GM23338 (cell line): ENCODE data around the gene RHEX. TPM values are rescaled to one million over a fixed set of nuclear protein-coding genes. Genes with fewer than 3 reads are reported as not detected.

Experiments
- ATAC-seq: fragments of 200-7000 bp; cut with Tn5 transposase; 3 replicates; pipeline ENCODE4 v1.9.1; 2020
- DNase-seq: peaks from one replicate; pipeline ENCODE4 v3.0.0-alpha.2; 2015; ENCODE audit warnings: low spot score
- H2AFZ ChIP-seq: fragments of 200-600 bp; sonication (generic); 2 replicates; pipeline ENCODE4 v1.8.0; 2016; ENCODE audit warnings: antibody characterized with exemption, mild to moderate bottlenecking, moderate library complexity
- H3F3A ChIP-seq: fragments of 200-600 bp; sonication (generic); replicated peaks from 2 replicates; pipeline ENCODE4 v1.8.0; 2017; ENCODE audit warnings: antibody characterized with exemption, mixed run types, low read depth
- H3K27ac ChIP-seq: fragments of 200-600 bp; sonication (generic); 2 replicates; pipeline ENCODE4 v1.6.1; 2016; ENCODE audit warnings: low read depth
- H3K27me3 ChIP-seq: fragments of 200-600 bp; sonication (generic); 2 replicates; pipeline ENCODE4 v1.8.0; 2016; ENCODE audit warnings: mild to moderate bottlenecking, mixed run types, moderate library complexity; ENCODE audit not compliant: insufficient read depth
- H3K36me3 ChIP-seq: fragments of 200-600 bp; sonication (generic); 2 replicates; pipeline ENCODE4 v1.8.0; 2016; ENCODE audit warnings: mild to moderate bottlenecking; ENCODE audit not compliant: insufficient read depth
- H3K4me1 ChIP-seq: fragments of 200-600 bp; sonication (generic); 2 replicates; pipeline ENCODE4 v1.8.0; 2016; ENCODE audit warnings: mild to moderate bottlenecking, moderate library complexity; ENCODE audit not compliant: insufficient read depth
- H3K4me2 ChIP-seq: fragments of 200-600 bp; sonication (generic); 2 replicates; pipeline ENCODE4 v1.7.1; 2017; ENCODE audit warnings: mixed run types
- H3K4me3 ChIP-seq: fragments of 200-600 bp; sonication (generic); 2 replicates; pipeline ENCODE4 v1.6.1; 2016; ENCODE audit warnings: mixed run types
- H3K79me2 ChIP-seq: fragments of 200-600 bp; sonication (generic); replicated peaks from 2 replicates; pipeline ENCODE4 v1.8.0; 2017; ENCODE audit warnings: mild to moderate bottlenecking; ENCODE audit not compliant: insufficient read depth
- H3K9me2 ChIP-seq: fragments of 200-600 bp; sonication (generic); 2 replicates; pipeline ENCODE4 v1.8.0; 2017; ENCODE audit not compliant: insufficient read depth
- H4K20me1 ChIP-seq: fragments of 200-600 bp; sonication (generic); replicated peaks from 2 replicates; pipeline ENCODE4 v1.8.0; 2017; ENCODE audit warnings: mild to moderate bottlenecking; ENCODE audit not compliant: insufficient read depth
- H3K27ac Mint-ChIP-seq: 2 replicates; pipeline ENCODE4 v1.8.0; 2020; ENCODE audit warnings: inconsistent platforms, mild to moderate bottlenecking, moderate library complexity, mixed read lengths
- H3K27me3 Mint-ChIP-seq: 3 replicates; pipeline ENCODE4 v1.8.0; 2022; ENCODE audit warnings: low read depth, mild to moderate bottlenecking, moderate library complexity, mixed read lengths, inconsistent platforms; ENCODE audit not compliant: insufficient read depth, poor library complexity
- H3K36me3 Mint-ChIP-seq: 3 replicates; pipeline ENCODE4 v1.8.0; 2021; ENCODE audit warnings: low read depth, mild to moderate bottlenecking, inconsistent platforms, moderate library complexity, mixed read lengths
- H3K4me1 Mint-ChIP-seq: 3 replicates; pipeline ENCODE4 v1.8.0; 2020; ENCODE audit warnings: mild to moderate bottlenecking, inconsistent platforms, mixed read lengths
- H3K4me3 Mint-ChIP-seq: 3 replicates; pipeline ENCODE4 v1.8.0; 2021; ENCODE audit warnings: moderate library complexity, mild to moderate bottlenecking, inconsistent platforms, mixed read lengths
- H3K9me3 Mint-ChIP-seq: 3 replicates; pipeline ENCODE4 v1.8.0; 2020; ENCODE audit warnings: moderate library complexity, mild to moderate bottlenecking, inconsistent platforms, mixed read lengths
- CREB1 ChIP-seq: fragments of 250-450 bp; sonication (Bioruptor Pico); IDR thresholded peaks from 2 replicates; pipeline ENCODE4 v1.5.0; 2020; ENCODE audit warnings: low read depth, mild to moderate bottlenecking, moderate library complexity
- EZH2phosphoT487 ChIP-seq: fragments of 200-600 bp; sonication (generic); IDR thresholded peaks from one replicate; pipeline ENCODE4 v1.8.1; 2018; ENCODE audit warnings: antibody characterized with exemption; ENCODE audit not compliant: unreplicated experiment
- JUNB ChIP-seq: IDR thresholded peaks from one replicate; pipeline ENCODE4 v1.6.1; 2016; ENCODE audit warnings: antibody characterized with exemption; ENCODE audit not compliant: unreplicated experiment
- NANOG ChIP-seq: IDR thresholded peaks from 2 replicates; pipeline ENCODE4 v1.6.1; 2016; ENCODE audit warnings: antibody characterized with exemption, borderline replicate concordance
- POLR2AphosphoS5 ChIP-seq: IDR thresholded peaks from 2 replicates; pipeline ENCODE4 v1.6.1; 2016; ENCODE audit warnings: antibody characterized with exemption, low read depth
- STAT1 ChIP-seq: IDR thresholded peaks from one replicate; pipeline ENCODE4 v1.6.1; 2016; ENCODE audit warnings: antibody characterized with exemption; ENCODE audit not compliant: unreplicated experiment
- ZNF114 ChIP-seq: fragments of 250-450 bp; sonication (Bioruptor Pico); IDR thresholded peaks from 2 replicates; pipeline ENCODE4 v1.5.0; 2020; ENCODE audit warnings: mild to moderate bottlenecking, moderate library complexity
- ZNF331 ChIP-seq: fragments of 250-450 bp; sonication (Bioruptor Pico); IDR thresholded peaks from 2 replicates; pipeline ENCODE4 v1.5.0; 2020; ENCODE audit warnings: low read depth, mild to moderate bottlenecking, moderate library complexity
- polyA plus RNA-seq: library from polyadenylated mRNA; unstranded; fragments of >200 nt; fragmentation: Nextera tagmentation; extraction: Ambion mirVana; gene quantifications from 2 replicates; pipeline ENCODE4 v1.2.1, GENCODE V29; 2016
- total RNA-seq: library from RNA; depleted of rRNA; stranded (reverse); fragments of >200 nt; shearing (Covaris generic); gene quantifications from 2 replicates; pipeline ENCODE4 v1.2.3, GENCODE V29; 2014
- TF ChIP-seq, protein P1 (sequence below): IDR thresholded peaks from one replicate; pipeline ENCODE4 v1.6.1; 2018; ENCODE audit warnings: antibody characterized with exemption; ENCODE audit not compliant: unreplicated experiment
- TF ChIP-seq, protein P2 (sequence below), 2 experiments: fragments of 200-600 bp in 1 of 2; sonication (generic) in 1 of 2; conservative IDR thresholded peaks; 2 replicates each; pipeline versions ENCODE4 v1.5.1 to v1.6.1; 2016 to 2017; ENCODE audit warnings: antibody characterized with exemption in 2 of 2, low read depth in 2 of 2, mild to moderate bottlenecking in 2 of 2, moderate library complexity in 1 of 2
- TF ChIP-seq, protein P3 (sequence below): IDR thresholded peaks from 2 replicates; pipeline ENCODE4 v1.6.1; 2016; ENCODE audit warnings: antibody characterized with exemption

The RHEX gene
- total and polyA plus RNA-seq, 2 experiments from 2014 or later, result not detected

DNA sequence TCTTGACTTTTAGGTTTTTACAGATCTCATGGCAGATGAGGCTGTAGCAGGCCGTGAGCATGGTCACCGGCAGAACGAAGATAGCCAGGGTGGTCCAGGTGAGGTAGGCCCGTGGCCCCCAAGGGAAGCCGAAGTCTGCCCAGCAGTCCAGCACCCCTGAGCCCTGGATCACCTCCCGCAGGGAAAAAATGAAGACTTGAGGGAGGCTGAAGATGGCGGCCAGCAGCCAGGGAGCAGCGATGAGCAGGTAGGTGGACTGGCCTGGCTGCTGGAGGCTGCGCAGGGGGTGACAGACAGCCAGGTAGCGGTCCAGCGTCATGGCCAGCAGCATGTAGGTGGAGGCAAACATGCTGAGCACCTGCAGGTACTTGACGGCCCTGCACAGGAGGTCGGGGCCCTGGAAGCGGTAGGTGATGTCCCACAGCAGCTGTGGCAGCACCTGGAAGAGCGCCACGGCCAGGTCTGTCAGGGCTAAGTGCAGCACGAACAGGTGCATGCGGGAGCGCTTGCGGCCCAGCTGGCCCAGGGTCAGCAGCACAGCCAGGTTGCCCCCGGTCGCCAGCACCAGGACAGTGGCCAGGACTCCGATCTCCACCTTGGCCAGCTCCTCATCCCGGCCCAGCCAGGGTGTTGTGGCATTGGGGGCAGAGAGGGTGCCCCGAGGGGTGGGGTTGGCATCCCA lies 63.4 kb downstream of the RHEX start:
- no peaks in the 10 kb centered on the region for H4K20me1 ChIP-seq
- peak overlapping the region; percentile 73 for H3K4me3 ChIP-seq
- no peak overlapping the region for H3K27ac ChIP-seq
- H2AFZ ChIP-seq, result peak overlapping the region; percentile 99
- Mint-ChIP-seq H3K4me1 (peaks cover 10% of the 10 kb centered on the region; the same call in 2 of the 3 replicates), H3K27ac (no peak overlapping the region), H3K4me3 (peak overlapping the region; percentile 77), H3K27me3 (peaks cover 26% of the 10 kb centered on the region), H3K36me3 (no peaks in the 10 kb centered on the region; the same call in 2 of the 3 replicates), H3K9me3 (peaks cover 8% of the 10 kb centered on the region; the same call in 2 of the 3 replicates)
- H3K27me3 ChIP-seq, result peaks cover 29% of the 10 kb centered on the region
- DNase-seq (peak; percentile 26), ATAC-seq (peak; percentile 9)
- no peak for TF ChIP-seq ZNF114 (CRISPR knock-in tag)
- H3F3A ChIP-seq, result peaks cover 4% of the 10 kb centered on the region; the same call in 1 of the 2 replicates
- no peaks in the 10 kb centered on the region for H3K9me2 ChIP-seq
- no peaks in the 10 kb centered on the region for H3K36me3 ChIP-seq
- peaks cover 3% of the 10 kb centered on the region; the same call in 1 of the 2 replicates for H3K4me1 ChIP-seq
- no peaks in the 10 kb centered on the region for H3K79me2 ChIP-seq
- H3K4me2 ChIP-seq, result peak overlapping the region; percentile 87

DNA sequence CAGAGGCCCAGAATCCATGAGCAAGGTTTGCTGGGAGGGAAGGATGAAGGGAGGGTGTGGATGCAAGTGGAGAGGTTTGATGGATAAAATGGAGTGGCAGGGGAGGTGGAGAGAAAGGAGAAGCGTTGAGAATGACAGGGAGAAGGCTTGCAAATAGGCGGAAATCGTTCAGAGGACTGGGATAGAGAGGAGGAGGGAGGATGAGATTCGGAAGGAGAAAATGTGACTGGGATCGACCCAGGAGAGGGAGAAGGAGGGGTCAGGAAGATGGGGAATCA lies 63.8 kb downstream of the RHEX start:
- H3K27me3 ChIP-seq, result peaks cover 29% of the 10 kb centered on the region
- no peaks in the 10 kb centered on the region; the same call in 2 of the 3 replicates for H3K36me3 Mint-ChIP-seq
- TF ChIP-seq CREB1 (CRISPR knock-in tag) (no peak), ZNF114 (CRISPR knock-in tag) (no peak), NANOG (no peak), EZH2phosphoT487 (no peak), ZNF331 (CRISPR knock-in tag) (no peak), JUNB (no peak), STAT1 (no peak), POLR2AphosphoS5 (no peak)
- TF ChIP-seq, protein P1, sequence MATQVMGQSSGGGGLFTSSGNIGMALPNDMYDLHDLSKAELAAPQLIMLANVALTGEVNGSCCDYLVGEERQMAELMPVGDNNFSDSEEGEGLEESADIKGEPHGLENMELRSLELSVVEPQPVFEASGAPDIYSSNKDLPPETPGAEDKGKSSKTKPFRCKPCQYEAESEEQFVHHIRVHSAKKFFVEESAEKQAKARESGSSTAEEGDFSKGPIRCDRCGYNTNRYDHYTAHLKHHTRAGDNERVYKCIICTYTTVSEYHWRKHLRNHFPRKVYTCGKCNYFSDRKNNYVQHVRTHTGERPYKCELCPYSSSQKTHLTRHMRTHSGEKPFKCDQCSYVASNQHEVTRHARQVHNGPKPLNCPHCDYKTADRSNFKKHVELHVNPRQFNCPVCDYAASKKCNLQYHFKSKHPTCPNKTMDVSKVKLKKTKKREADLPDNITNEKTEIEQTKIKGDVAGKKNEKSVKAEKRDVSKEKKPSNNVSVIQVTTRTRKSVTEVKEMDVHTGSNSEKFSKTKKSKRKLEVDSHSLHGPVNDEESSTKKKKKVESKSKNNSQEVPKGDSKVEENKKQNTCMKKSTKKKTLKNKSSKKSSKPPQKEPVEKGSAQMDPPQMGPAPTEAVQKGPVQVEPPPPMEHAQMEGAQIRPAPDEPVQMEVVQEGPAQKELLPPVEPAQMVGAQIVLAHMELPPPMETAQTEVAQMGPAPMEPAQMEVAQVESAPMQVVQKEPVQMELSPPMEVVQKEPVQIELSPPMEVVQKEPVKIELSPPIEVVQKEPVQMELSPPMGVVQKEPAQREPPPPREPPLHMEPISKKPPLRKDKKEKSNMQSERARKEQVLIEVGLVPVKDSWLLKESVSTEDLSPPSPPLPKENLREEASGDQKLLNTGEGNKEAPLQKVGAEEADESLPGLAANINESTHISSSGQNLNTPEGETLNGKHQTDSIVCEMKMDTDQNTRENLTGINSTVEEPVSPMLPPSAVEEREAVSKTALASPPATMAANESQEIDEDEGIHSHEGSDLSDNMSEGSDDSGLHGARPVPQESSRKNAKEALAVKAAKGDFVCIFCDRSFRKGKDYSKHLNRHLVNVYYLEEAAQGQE, result no peak
- TF ChIP-seq, protein P2, sequence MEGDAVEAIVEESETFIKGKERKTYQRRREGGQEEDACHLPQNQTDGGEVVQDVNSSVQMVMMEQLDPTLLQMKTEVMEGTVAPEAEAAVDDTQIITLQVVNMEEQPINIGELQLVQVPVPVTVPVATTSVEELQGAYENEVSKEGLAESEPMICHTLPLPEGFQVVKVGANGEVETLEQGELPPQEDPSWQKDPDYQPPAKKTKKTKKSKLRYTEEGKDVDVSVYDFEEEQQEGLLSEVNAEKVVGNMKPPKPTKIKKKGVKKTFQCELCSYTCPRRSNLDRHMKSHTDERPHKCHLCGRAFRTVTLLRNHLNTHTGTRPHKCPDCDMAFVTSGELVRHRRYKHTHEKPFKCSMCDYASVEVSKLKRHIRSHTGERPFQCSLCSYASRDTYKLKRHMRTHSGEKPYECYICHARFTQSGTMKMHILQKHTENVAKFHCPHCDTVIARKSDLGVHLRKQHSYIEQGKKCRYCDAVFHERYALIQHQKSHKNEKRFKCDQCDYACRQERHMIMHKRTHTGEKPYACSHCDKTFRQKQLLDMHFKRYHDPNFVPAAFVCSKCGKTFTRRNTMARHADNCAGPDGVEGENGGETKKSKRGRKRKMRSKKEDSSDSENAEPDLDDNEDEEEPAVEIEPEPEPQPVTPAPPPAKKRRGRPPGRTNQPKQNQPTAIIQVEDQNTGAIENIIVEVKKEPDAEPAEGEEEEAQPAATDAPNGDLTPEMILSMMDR (conservative IDR thresholded peaks at IDR 0.05; ENCODE audit: low read depth in 2 of 2), result no peak
- TF ChIP-seq, protein P3, sequence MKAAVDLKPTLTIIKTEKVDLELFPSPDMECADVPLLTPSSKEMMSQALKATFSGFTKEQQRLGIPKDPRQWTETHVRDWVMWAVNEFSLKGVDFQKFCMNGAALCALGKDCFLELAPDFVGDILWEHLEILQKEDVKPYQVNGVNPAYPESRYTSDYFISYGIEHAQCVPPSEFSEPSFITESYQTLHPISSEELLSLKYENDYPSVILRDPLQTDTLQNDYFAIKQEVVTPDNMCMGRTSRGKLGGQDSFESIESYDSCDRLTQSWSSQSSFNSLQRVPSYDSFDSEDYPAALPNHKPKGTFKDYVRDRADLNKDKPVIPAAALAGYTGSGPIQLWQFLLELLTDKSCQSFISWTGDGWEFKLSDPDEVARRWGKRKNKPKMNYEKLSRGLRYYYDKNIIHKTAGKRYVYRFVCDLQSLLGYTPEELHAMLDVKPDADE, result no peak
- H3K9me2 ChIP-seq, result no peaks in the 10 kb centered on the region
- peak overlapping the region; percentile 77 for H3K4me3 Mint-ChIP-seq
- peaks cover 3% of the 10 kb centered on the region; the same call in 1 of the 2 replicates for H3K4me1 ChIP-seq
- H3K79me2 ChIP-seq, result no peaks in the 10 kb centered on the region
- peaks cover 4% of the 10 kb centered on the region; the same call in 1 of the 2 replicates for H3F3A ChIP-seq
- H3K27ac Mint-ChIP-seq, result no peak overlapping the region
- DNase-seq (no peak), ATAC-seq (peak; percentile 44)
- H3K9me3 Mint-ChIP-seq, result peaks cover 13% of the 10 kb centered on the region; the same call in 2 of the 3 replicates
- peak overlapping the region; percentile 73 for H3K4me3 ChIP-seq
- H3K4me1 Mint-ChIP-seq, result peaks cover 10% of the 10 kb centered on the region; the same call in 2 of the 3 replicates
- peak overlapping the region; percentile 99 for H2AFZ ChIP-seq
- peak overlapping the region; percentile 87 for H3K4me2 ChIP-seq
- H4K20me1 ChIP-seq, result no peaks in the 10 kb centered on the region
- no peak overlapping the region for H3K27ac ChIP-seq
- no peaks in the 10 kb centered on the region for H3K36me3 ChIP-seq
- peaks cover 26% of the 10 kb centered on the region for H3K27me3 Mint-ChIP-seq
